Measurements from ENCODE around the gene MUC4. TPM values are rescaled to one million over a fixed set of nuclear protein-coding genes. Genes with fewer than 3 reads are reported as not detected.
A peak's percentile ranks its signal among the peaks of the same experiment; 100 is the strongest.

MUC4 gene
- total and polyA plus RNA-seq, 9 of the 15 experiments (the other 6 are each of a cell fraction or from before 2014, with no cell fraction given) = under 0.01 to 0.21 (median 0.10) TPM; not detected in 4

- TF ChIP-seq ZBTB11 (CRISPR knock-in tag; IDR thresholded peaks at IDR 0.05) (peak in 1 of 3 experiments; percentile 6; a peak in 1 of 6 replicates), PHB2 (IDR thresholded peaks at IDR 0.05; ENCODE audit: low read depth) (no peak), MYNN (IDR thresholded peaks at IDR 0.05) (peak; percentile 21; the same call in 1 of the 2 replicates), MYNN (CRISPR knock-in tag; IDR thresholded peaks at IDR 0.05) (no peak), SUPT5H (IDR thresholded peaks at IDR 0.05) (no peak), ETV5 (CRISPR knock-in tag; IDR thresholded peaks at IDR 0.05; ENCODE audit: low read depth) (0 out of 2 replicates have a peak, but pooled peaks have one; percentile 57)
Observed at GRCh38 chr3:195698325-195698646, 113.4 kb downstream of the MUC4 start (continued).

GRCh38 chr3:195697582-195698324, 114.0 kb downstream of the MUC4 start:
- BruUV-seq (replicated peaks) = no TSS peak
- Histone ChIP-seq H3K4me2 (ENCODE audit: insufficient read depth, low read length) (peak overlapping the region; percentile 47), H3K9me1 (ENCODE audit: control insufficient read depth, insufficient read depth, low read length) (no peaks in the 10 kb centered on the region), H2AFZ (ENCODE audit: low read depth, low read length) (peak overlapping the region; percentile 2; the same call in 1 of the 2 replicates), H4K20me1 (replicated peaks; ENCODE audit: control insufficient read depth, insufficient read depth, low read length) (no peaks in the 10 kb centered on the region), H3K9ac (ENCODE audit: insufficient read depth in 1 of 2, low read depth in 2 of 2, low read length in 2 of 2) (peak overlapping the region; percentile 19 to 68), H3K79me2 (ENCODE audit: control insufficient read depth, insufficient read depth, low read length) (no peaks in the 10 kb centered on the region), H3K4me1 (replicated peaks in 1 of 2; ENCODE audit: control insufficient read depth in 2 of 2, insufficient read depth in 2 of 2, low read length in 2 of 2) (peaks cover 7 to 16% of the 10 kb centered on the region in 2 experiments; a peak in 3 of 5 replicates), H3K4me3 (no peak overlapping the region), H3K27ac (ENCODE audit: extremely low read depth, low read depth, low read length) (peak overlapping the region; percentile 64), H3K9me3 (replicated peaks; ENCODE audit: control insufficient read depth, insufficient read depth, low read depth, low read length) (no peaks in the 10 kb centered on the region), H3K36me3 (ENCODE audit: control insufficient read depth, insufficient read depth, low read length) (peaks cover 52% of the 10 kb centered on the region), H3K27me3 (ENCODE audit: control insufficient read depth in 2 of 2, insufficient read depth in 2 of 2, low read length in 2 of 2) (no peaks in the 10 kb centered on the region)
- CTCF ChIA-PET (ENCODE audit: low intra/inter-chr PET ratio) = interaction anchor here (0.5 kb wide), 1 partner anchor 48 kb away, joined by 4 read pairs; no protein-coding TSS in a partner anchor
- DNase-seq (ENCODE audit: extremely low read depth in 1 of 4, low spot score in 3 of 4) (peak; percentile 75 to 89 (median 84)), ATAC-seq (peak; percentile 91), FAIRE-seq (peak; percentile 92)
- intact Hi-C loops (cut with micrococcal nuclease) = no loop called here
- POLR2A ChIA-PET = interaction anchor here (0.6 to 3.7 kb wide), 4 partner anchors 10 to 311 kb away, joined by 4 to 23 read pairs (median 4); no protein-coding TSS in a partner anchor
- WGBS (ENCODE audit: insufficient coverage, low coverage, missing lambda C conversion rate) = 51% methylated on average over 11 of the region's 11 CpGs
- in situ Hi-C loops (cut with MboI) = no loop called here
- TF ChIP-seq GABPB1 (CRISPR knock-in tag; IDR thresholded peaks at IDR 0.05) (no peak), ETV5 (CRISPR knock-in tag; IDR thresholded peaks at IDR 0.05; ENCODE audit: low read depth) (no peak; the same call in 1 of the 2 replicates), PML (IDR thresholded peaks at IDR 0.05; ENCODE audit: low read length) (no peak), BMI1 (IDR thresholded peaks at IDR 0.05; ENCODE audit: low read length) (no peak), MCM5 (IDR thresholded peaks at IDR 0.05; ENCODE audit: low read depth) (no peak), SIN3A (IDR thresholded peaks at IDR 0.05; ENCODE audit: borderline replicate concordance in 2 of 2, control insufficient read depth in 1 of 2, low read depth in 2 of 2, low read length in 2 of 2) (no peak), ZNF24 (IDR thresholded peaks at IDR 0.05) (no peak), FOXJ3 (CRISPR knock-in tag; IDR thresholded peaks at IDR 0.05) (0 out of 2 replicates have a peak, but pooled peaks have one; percentile 1), NFE2L1 (tag; IDR thresholded peaks at IDR 0.05; ENCODE audit: borderline replicate concordance, low read depth) (peak; percentile 90)
- TF ChIP-seq, protein P1, sequence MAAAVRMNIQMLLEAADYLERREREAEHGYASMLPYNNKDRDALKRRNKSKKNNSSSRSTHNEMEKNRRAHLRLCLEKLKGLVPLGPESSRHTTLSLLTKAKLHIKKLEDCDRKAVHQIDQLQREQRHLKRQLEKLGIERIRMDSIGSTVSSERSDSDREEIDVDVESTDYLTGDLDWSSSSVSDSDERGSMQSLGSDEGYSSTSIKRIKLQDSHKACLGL (CRISPR knock-in tag; IDR thresholded peaks at IDR 0.05; ENCODE audit: borderline replicate concordance, poor library complexity, severe bottlenecking) = no peak
- TF ChIP-seq, protein P2, sequence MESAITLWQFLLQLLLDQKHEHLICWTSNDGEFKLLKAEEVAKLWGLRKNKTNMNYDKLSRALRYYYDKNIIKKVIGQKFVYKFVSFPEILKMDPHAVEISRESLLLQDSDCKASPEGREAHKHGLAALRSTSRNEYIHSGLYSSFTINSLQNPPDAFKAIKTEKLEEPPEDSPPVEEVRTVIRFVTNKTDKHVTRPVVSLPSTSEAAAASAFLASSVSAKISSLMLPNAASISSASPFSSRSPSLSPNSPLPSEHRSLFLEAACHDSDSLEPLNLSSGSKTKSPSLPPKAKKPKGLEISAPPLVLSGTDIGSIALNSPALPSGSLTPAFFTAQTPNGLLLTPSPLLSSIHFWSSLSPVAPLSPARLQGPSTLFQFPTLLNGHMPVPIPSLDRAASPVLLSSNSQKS (CRISPR knock-in tag; IDR thresholded peaks at IDR 0.05) = no peak

All from K562 (cell line).